ENCODE results near the gene NCR3LG1. TPM values are rescaled to one million over a fixed set of nuclear protein-coding genes. Genes with fewer than 3 reads are reported as not detected.

NCR3LG1 gene
- total and polyA plus RNA-seq, 5 experiments from 2014 or later: 0.03 to 5.7 (median 0.28) TPM

GRCh38 chr11:17379383-17380180 is 28.0 kb downstream of the NCR3LG1 start:
- peaks cover 0 to 3% (median 0%) of the 10 kb centered on the region in 4 donors for H3K4me1 Mint-ChIP-seq
- no peak overlapping the region for H3K27ac Mint-ChIP-seq
- H3K9me3 Mint-ChIP-seq: no peaks in the 10 kb centered on the region
- no peaks in the 10 kb centered on the region for H3K27me3 Mint-ChIP-seq
- POLR2A ChIA-PET: no interaction called here
- H3K4me3 Mint-ChIP-seq: no peak overlapping the region
- ATAC-seq (no peak), DNase-seq (no peak)
- H3K36me3 Mint-ChIP-seq: peaks cover 0 to 11% (median 4%) of the 10 kb centered on the region in 3 donors

GRCh38 chr11:17381156-17381555 is 29.6 kb downstream of the NCR3LG1 start:
- H3K4me3 Mint-ChIP-seq: no peak overlapping the region
- ATAC-seq (no peak), DNase-seq (no peak)
- no peaks in the 10 kb centered on the region for H3K9me3 Mint-ChIP-seq
- no peak overlapping the region for H3K27ac Mint-ChIP-seq
- H3K36me3 Mint-ChIP-seq: peaks cover 0 to 5% (median 0%) of the 10 kb centered on the region in 3 donors
- POLR2A ChIA-PET: no interaction called here
- no peaks in the 10 kb centered on the region for H3K27me3 Mint-ChIP-seq
- peaks cover 0 to 3% (median 0%) of the 10 kb centered on the region in 4 donors for H3K4me1 Mint-ChIP-seq

DNA sequence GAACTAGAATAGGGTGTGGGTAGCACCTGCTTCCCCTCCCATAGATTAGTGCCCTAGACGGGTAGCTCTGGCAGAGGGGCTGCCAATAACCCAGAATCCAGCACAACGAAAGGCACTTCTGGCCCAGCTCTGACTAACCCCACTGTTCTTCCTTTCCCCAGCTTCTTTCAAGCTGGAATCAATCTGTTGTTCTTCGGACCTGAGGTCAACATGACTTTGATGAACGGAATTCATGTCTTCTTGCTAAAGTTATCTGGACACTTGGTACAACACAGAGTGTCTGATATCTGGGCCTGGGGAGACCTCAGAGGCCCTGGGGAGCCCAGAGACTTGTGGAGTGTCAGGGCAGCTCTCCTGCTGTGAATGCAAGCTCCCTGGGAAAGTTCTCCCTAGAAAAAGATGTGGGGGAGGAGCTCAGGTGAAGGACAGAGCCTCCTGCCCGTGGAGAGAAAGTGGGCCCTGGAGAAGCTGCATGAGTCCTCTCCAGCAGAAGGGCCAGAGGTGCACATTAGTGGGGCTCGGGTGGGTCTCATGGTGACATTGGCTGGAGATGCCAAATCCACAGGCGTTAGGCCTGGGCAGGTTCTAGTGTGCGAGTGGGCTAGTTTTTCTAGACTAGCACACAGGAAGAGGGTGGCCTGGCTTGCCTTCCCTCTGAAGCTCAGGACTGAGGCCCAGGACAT is 30.6 kb downstream of the NCR3LG1 start:
- H3K36me3 Mint-ChIP-seq: peaks cover 0 to 5% (median 0%) of the 10 kb centered on the region in 3 donors
- POLR2A ChIA-PET: interaction anchor here (0.6 kb wide), 1 partner anchor 64 kb away, joined by 7 read pairs; no protein-coding TSS in a partner anchor
- H3K27me3 Mint-ChIP-seq: no peaks in the 10 kb centered on the region
- DNase-seq: no peak
- H3K4me3 Mint-ChIP-seq: no peak overlapping the region
- H3K9me3 Mint-ChIP-seq: no peaks in the 10 kb centered on the region
- H3K4me1 Mint-ChIP-seq: peaks cover 0 to 3% (median 0%) of the 10 kb centered on the region in 4 donors
- H3K27ac Mint-ChIP-seq: no peak overlapping the region
- no peak for ATAC-seq

GRCh38 chr11:17383461-17383860 is 31.9 kb downstream of the NCR3LG1 start:
- Mint-ChIP-seq H3K9me3 (no peaks in the 10 kb centered on the region), H3K4me1 (peaks cover 0 to 4% (median 2%) of the 10 kb centered on the region in 4 donors), H3K36me3 (peaks cover 0 to 2% (median 0%) of the 10 kb centered on the region in 3 donors), H3K27me3 (peaks cover 0 to 2% (median 0%) of the 10 kb centered on the region in 5 donors), H3K4me3 (no peak overlapping the region), H3K27ac (no peak overlapping the region)
- no peak for ATAC-seq
- POLR2A ChIA-PET: interaction anchor here (0.6 kb wide), 1 partner anchor 97 kb away, joined by 5 read pairs; no protein-coding TSS in a partner anchor
- no peak for DNase-seq

GRCh38 chr11:17384002-17384511 is 32.5 kb downstream of the NCR3LG1 start:
- H3K36me3 Mint-ChIP-seq: no peaks in the 10 kb centered on the region
- peaks cover 0 to 2% (median 0%) of the 10 kb centered on the region in 5 donors for H3K27me3 Mint-ChIP-seq
- peak overlapping the region in 1 of 10 donors; percentile 53 for H3K27ac Mint-ChIP-seq
- peaks cover 0 to 7% (median 3%) of the 10 kb centered on the region in 4 donors for H3K4me1 Mint-ChIP-seq
- POLR2A ChIA-PET: interaction anchor here (0.6 to 0.7 kb wide), 2 partner anchors 98 to 117 kb away, joined by 3 to 5 read pairs; no protein-coding TSS in a partner anchor
- DNase-seq: peak; percentile 61 to 88 (median 76)
- H3K4me3 Mint-ChIP-seq: no peak overlapping the region
- H3K9me3 Mint-ChIP-seq: no peaks in the 10 kb centered on the region
- ATAC-seq: peak; percentile 66 to 73

DNA sequence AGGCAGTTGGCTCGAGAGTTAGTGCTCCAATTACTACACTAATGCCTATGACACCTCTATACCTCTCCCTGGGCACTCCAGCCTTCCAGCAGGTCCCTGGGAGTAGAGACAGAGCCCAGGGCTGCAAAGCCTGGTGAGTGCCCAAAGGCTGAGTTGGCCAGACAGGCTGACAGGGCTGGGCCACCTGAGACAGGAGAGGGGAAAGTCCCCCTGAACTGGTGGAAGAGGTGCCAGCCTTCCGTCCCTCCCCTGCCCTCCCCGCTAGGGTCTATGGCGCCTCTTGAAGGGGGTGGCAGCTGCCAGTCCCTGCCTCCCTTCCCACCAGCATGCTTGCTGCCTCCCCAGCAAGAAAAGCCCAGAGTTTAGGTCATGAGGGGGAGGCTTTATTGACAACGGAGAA is 33.9 kb downstream of the NCR3LG1 start:
- no peaks in the 10 kb centered on the region for H3K9me3 Mint-ChIP-seq
- POLR2A ChIA-PET: no interaction called here
- H3K36me3 Mint-ChIP-seq: no peaks in the 10 kb centered on the region
- ATAC-seq (no peak), DNase-seq (no peak)
- no peak overlapping the region for H3K4me3 Mint-ChIP-seq
- peaks cover 0 to 11% (median 11%) of the 10 kb centered on the region in 4 donors for H3K4me1 Mint-ChIP-seq
- peaks cover 0 to 2% (median 0%) of the 10 kb centered on the region in 5 donors for H3K27me3 Mint-ChIP-seq
- no peak overlapping the region for H3K27ac Mint-ChIP-seq

DNA sequence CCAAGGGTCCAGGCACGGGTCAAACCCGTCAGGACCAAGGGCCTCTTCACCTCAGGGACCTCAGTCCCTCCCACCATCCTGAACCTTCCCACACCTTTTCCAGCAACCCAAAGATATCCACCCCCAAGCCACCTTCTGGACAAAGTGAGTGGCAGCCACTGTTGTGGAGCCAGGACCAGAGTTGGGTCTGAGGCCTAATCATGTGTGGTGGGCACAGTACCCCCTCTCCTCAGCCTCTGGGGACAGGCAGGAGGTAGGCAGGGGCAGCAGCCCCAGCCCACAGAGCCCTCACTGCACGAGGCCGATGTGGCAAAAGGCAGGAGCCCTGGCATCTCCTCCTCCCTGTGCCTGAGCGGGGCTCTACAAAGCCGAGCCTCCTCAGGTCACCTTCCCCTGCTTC is 34.3 kb downstream of the NCR3LG1 start:
- DNase-seq: no peak
- H3K36me3 Mint-ChIP-seq: no peaks in the 10 kb centered on the region
- ATAC-seq: no peak
- peaks cover 0 to 2% (median 0%) of the 10 kb centered on the region in 5 donors for H3K27me3 Mint-ChIP-seq
- no peaks in the 10 kb centered on the region for H3K9me3 Mint-ChIP-seq
- peaks cover 0 to 11% (median 11%) of the 10 kb centered on the region in 4 donors for H3K4me1 Mint-ChIP-seq
- no peak overlapping the region for H3K27ac Mint-ChIP-seq
- POLR2A ChIA-PET: no interaction called here
- H3K4me3 Mint-ChIP-seq: no peak overlapping the region

DNA sequence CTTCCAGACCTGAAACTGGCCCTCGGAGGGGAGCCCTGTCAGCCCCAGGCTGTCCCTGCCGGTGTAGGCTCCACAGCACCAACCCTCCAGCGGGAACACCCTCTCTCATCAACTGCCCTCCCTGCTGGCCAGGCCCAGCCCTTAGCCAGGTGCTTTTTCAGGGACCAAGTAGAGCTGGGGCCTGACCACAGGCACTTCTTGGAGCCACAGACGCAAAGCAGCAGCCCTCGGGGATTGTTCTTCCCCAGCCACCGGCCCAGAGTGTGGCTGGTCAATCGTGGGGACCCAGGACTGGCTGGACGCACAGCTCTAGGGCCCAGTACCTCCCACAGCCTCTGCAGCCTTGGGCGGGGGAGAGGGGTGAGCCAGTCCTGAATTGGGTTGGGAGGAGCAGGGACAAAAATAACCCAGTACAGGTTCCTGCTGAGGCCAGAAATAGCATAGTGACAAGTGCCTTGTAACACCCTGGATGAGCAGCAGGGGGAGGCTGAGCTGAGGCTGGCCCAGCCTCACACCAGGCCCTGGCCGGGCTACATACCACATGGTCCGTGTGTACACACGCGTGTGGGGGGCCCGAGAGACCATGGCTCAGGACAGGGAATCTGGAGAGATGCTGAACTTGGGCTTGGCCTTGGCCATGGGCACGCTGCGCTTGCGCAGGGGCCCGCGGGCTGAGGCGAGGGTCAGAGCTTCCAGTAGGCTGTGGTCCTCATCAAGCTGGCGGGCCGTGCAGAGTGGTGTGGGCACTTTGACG is 34.9 kb downstream of the NCR3LG1 start:
- ATAC-seq: no peak
- peak overlapping the region in 1 of 10 donors; percentile 74 for H3K4me3 Mint-ChIP-seq
- no peaks in the 10 kb centered on the region for H3K9me3 Mint-ChIP-seq
- POLR2A ChIA-PET: no interaction called here
- H3K36me3 Mint-ChIP-seq: no peaks in the 10 kb centered on the region
- H3K4me1 Mint-ChIP-seq: peaks cover 0 to 11% (median 11%) of the 10 kb centered on the region in 4 donors
- peaks cover 0 to 2% (median 0%) of the 10 kb centered on the region in 5 donors for H3K27me3 Mint-ChIP-seq
- H3K27ac Mint-ChIP-seq: peak overlapping the region in 1 of 10 donors; percentile 21
- DNase-seq: peak in 4 of 10 donors; percentile 17 to 20 (median 18)

GRCh38 chr11:17387254-17387653 is 35.7 kb downstream of the NCR3LG1 start:
- H3K4me1 Mint-ChIP-seq: peaks cover 0 to 11% (median 11%) of the 10 kb centered on the region in 4 donors
- POLR2A ChIA-PET: no interaction called here
- H3K27ac Mint-ChIP-seq: peak overlapping the region in 1 of 10 donors; percentile 65

GRCh38 chr11:17387811-17388210 is 36.2 kb downstream of the NCR3LG1 start:
- DNase-seq: no peak
- no peaks in the 10 kb centered on the region for H3K9me3 Mint-ChIP-seq
- H3K27ac Mint-ChIP-seq: peak overlapping the region in 2 of 10 donors; percentile 29 to 65
- peak overlapping the region; percentile 56 to 86 (median 68) for H3K4me3 Mint-ChIP-seq
- H3K4me1 Mint-ChIP-seq: peaks cover 0 to 11% (median 11%) of the 10 kb centered on the region in 4 donors
- peaks cover 0 to 2% (median 0%) of the 10 kb centered on the region in 5 donors for H3K27me3 Mint-ChIP-seq
- no peak for ATAC-seq
- POLR2A ChIA-PET: no interaction called here
- no peaks in the 10 kb centered on the region for H3K36me3 Mint-ChIP-seq

More at GRCh38 chr11:17387254-17387653, 35.7 kb downstream of the NCR3LG1 start:
- DNase-seq (no peak), ATAC-seq (no peak)
- H3K9me3 Mint-ChIP-seq: no peaks in the 10 kb centered on the region
- H3K4me3 Mint-ChIP-seq: peak overlapping the region in 9 of 10 donors; percentile 14 to 74 (median 60)
- peaks cover 0 to 2% (median 0%) of the 10 kb centered on the region in 5 donors for H3K27me3 Mint-ChIP-seq
- no peaks in the 10 kb centered on the region for H3K36me3 Mint-ChIP-seq

DNA sequence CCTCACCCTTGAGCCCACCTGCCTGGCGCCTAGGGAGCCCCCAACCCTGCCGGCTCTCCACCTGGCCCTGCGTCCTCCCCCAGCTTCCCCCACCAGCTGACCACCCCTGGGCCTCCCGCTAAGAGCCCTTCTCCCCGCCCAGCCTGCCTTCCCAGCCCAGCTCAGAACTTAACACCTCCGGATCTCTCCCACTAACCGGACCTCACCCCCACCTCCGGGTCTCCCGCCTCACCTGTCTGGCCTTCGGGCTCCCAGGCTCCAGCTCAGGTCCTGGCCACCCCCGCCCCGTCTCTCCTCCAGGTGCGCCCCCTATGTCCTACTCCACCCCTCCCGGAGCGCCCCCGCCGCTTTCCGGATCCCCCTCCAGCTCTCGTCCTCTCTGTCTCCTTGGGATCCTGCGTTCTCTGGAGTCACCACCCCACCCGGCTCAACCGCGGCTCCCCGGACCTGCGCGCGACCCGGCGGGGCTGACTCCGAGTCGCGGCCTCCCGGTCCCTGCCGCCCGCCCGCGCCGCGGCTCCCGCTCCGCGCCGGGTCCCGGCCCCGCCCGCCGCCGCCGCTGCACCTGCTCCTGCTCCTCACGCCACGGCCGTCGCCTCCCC is 37.1 kb downstream of the NCR3LG1 start, which contains the start of gene KCNJ11:
Gene KCNJ11 (minus strand): TSS at position 51 of the 602 bp plus-strand sequence. CDS start 568 bp downstream, outside the sequence.
- POLR2A ChIA-PET: interaction anchor here (0.8 kb wide), 2 partner anchors 18 to 113 kb away, joined by 3 to 4 read pairs; partner anchors contain the start of gene NUCB2
- peaks cover 0 to 11% (median 10%) of the 10 kb centered on the region in 4 donors for H3K4me1 Mint-ChIP-seq
- peak within 1 kb of the TSS in 8 of 10 donors; percentile 21 to 73 (median 52) for H3K27ac Mint-ChIP-seq
- ATAC-seq: peak; percentile 62 to 74
- peaks cover 0 to 2% (median 0%) of the 10 kb centered on the region in 5 donors for H3K27me3 Mint-ChIP-seq
- H3K9me3 Mint-ChIP-seq: no peaks in the 10 kb centered on the region
- peak in 2 of 10 donors; percentile 11 to 17 for DNase-seq
- peak within 1 kb of the TSS; percentile 83 to 92 (median 86) for H3K4me3 Mint-ChIP-seq
- H3K36me3 Mint-ChIP-seq: no peaks in the 10 kb centered on the region
